Measurements from ENCODE around the gene RPS2. TPM values are rescaled to one million over a fixed set of nuclear protein-coding genes. Genes with fewer than 3 reads are reported as not detected.
A peak's percentile ranks its signal among the peaks of the same experiment; 100 is the strongest.

The RPS2 gene
- polyA plus RNA-seq, 1 donor, result 3,325 TPM

- no peak for DNase-seq (ENCODE audit: low read depth)
Observed at GRCh38 chr16:1998852-1999801, 34.5 kb upstream of the RPS2 start.

GRCh38 chr16:1998360-1998835 is 33.8 kb upstream of the RPS2 start:
- DNase-seq (ENCODE audit: low read depth), result no peak

- DNase-seq (ENCODE audit: low read depth), result no peak
Observed at GRCh38 chr16:1997494-1998359, 33.1 kb upstream of the RPS2 start.

- DNase-seq (ENCODE audit: low read depth), result no peak
Observed at GRCh38 chr16:1993731-1994131, 29.1 kb upstream of the RPS2 start.

- no peak for DNase-seq (ENCODE audit: low read depth)
Observed at GRCh38 chr16:1992704-1993317, 28.2 kb upstream of the RPS2 start.

- DNase-seq (ENCODE audit: low read depth), result no peak
Observed at GRCh38 chr16:1991948-1992703, 27.5 kb upstream of the RPS2 start.

GRCh38 chr16:1991588-1991947 is 26.9 kb upstream of the RPS2 start:
- DNase-seq (ENCODE audit: low read depth), result no peak

GRCh38 chr16:1991135-1991551 is 26.5 kb upstream of the RPS2 start:
- DNase-seq (ENCODE audit: low read depth), result no peak

- no peak for DNase-seq (ENCODE audit: low read depth)
Observed at GRCh38 chr16:1990351-1991134, 25.9 kb upstream of the RPS2 start.

- no peak for DNase-seq (ENCODE audit: low read depth)
Observed at GRCh38 chr16:1990101-1990350, 25.4 kb upstream of the RPS2 start.

- no peak for DNase-seq (ENCODE audit: low read depth)
Observed at GRCh38 chr16:1989209-1990100, 24.8 kb upstream of the RPS2 start, which contains the start of gene SYNGR3. Gene SYNGR3, plus strand, starts transcription at chr16:1989970. Its CDS starts 133 bp downstream, at chr16:1990103.

- no peak for DNase-seq (ENCODE audit: low read depth)
Observed at GRCh38 chr16:1987198-1987597, 22.6 kb upstream of the RPS2 start.

GRCh38 chr16:1985466-1986150 is 21.0 kb upstream of the RPS2 start:
- DNase-seq (ENCODE audit: low read depth), result no peak

- no peak for DNase-seq (ENCODE audit: low read depth)
Observed at GRCh38 chr16:1984347-1985225, 20.0 kb upstream of the RPS2 start.

GRCh38 chr16:1983544-1984346 is 19.1 kb upstream of the RPS2 start, which contains the start of gene GFER:
Gene GFER, plus strand, starts transcription at chr16:1984193. Its CDS starts 26 bp downstream, at chr16:1984219.
- peak; percentile 60 for DNase-seq (ENCODE audit: low read depth)

- DNase-seq (ENCODE audit: low read depth), result no peak
Observed at GRCh38 chr16:1982991-1983543, 18.4 kb upstream of the RPS2 start.

- DNase-seq (ENCODE audit: low read depth), result no peak
Observed at GRCh38 chr16:1982013-1982433, 17.4 kb upstream of the RPS2 start.

All from forelimb muscle (tissue), 1 donor.